Thoracic aorta (tissue), 2 donors: ENCODE data around the gene SCAP. TPM values are rescaled to one million over a fixed set of nuclear protein-coding genes. Genes with fewer than 3 reads are reported as not detected.

Experiments
- ATAC-seq: fragments of 150-250 bp; one replicate; pipeline ENCODE4 v1.8.0; 2017; ENCODE audit warnings: low read depth; ENCODE audit not compliant: insufficient number of reproducible peaks, low FRiP score
- DNase-seq: peaks from one replicate; pipeline ENCODE4 v3.0.0-alpha.2; 2020; ENCODE audit warnings: low spot score
- H3K27ac ChIP-seq, 2 donors: fragments of 200-600 bp; sonication (generic); 1 replicate in 1 of 2; 2 replicates in 1 of 2; pipeline ENCODE4 v1.5.1; 2016; ENCODE audit warnings: mild to moderate bottlenecking in 2 of 2, moderate library complexity in 2 of 2
- H3K27me3 ChIP-seq: fragments of 200-600 bp; sonication (generic); replicated peaks from 2 replicates; pipeline ENCODE4 v1.6.0; 2016; ENCODE audit warnings: mild to moderate bottlenecking; ENCODE audit not compliant: insufficient read depth
- H3K36me3 ChIP-seq: fragments of 200-600 bp; sonication (generic); one replicate; pipeline ENCODE4 v1.5.1; 2016
- H3K4me1 ChIP-seq, 2 donors: fragments of 200-600 bp; sonication (generic); 1 replicate in 1 of 2; 2 replicates in 1 of 2; pipeline versions ENCODE4 v1.5.1 to v1.6.0; 2016; ENCODE audit warnings: low read depth in 2 of 2, mild to moderate bottlenecking in 1 of 2; ENCODE audit not compliant: control insufficient read depth in 1 of 2
- H3K4me3 ChIP-seq: fragments of 200-600 bp; sonication (generic); 2 replicates; pipeline ENCODE4 v1.5.1; 2016; ENCODE audit warnings: mild to moderate bottlenecking
- H3K9me3 ChIP-seq: fragments of 200-600 bp; sonication (generic); 2 replicates; pipeline ENCODE4 v1.5.1; 2016
- CTCF ChIP-seq: fragments of 200-600 bp; sonication (generic); IDR thresholded peaks from one replicate; pipeline ENCODE4 v1.5.1; 2019; ENCODE audit warnings: antibody characterized with exemption
- total RNA-seq, 2 donors: library from RNA; depleted of rRNA; stranded (reverse); fragments of >200 nt; gene quantifications; one replicate each; pipeline versions ENCODE4 v1.1.0 to v1.2.3, GENCODE V29; 2016

The SCAP gene
- total RNA-seq, 2 donors from 2014 or later: 80.0 to 106 TPM

- TF ChIP-seq CTCF: no peak
- Histone ChIP-seq H3K4me3 (no peak overlapping the region), H3K4me1 (peaks cover 6 to 24% of the 10 kb centered on the region in 2 donors), H3K27ac (no peak overlapping the region), H3K27me3 (no peaks in the 10 kb centered on the region), H3K9me3 (no peaks in the 10 kb centered on the region), H3K36me3 (peaks cover 59% of the 10 kb centered on the region)
- ATAC-seq (no peak), DNase-seq (no peak)
Measured at GRCh38 chr3:47406762-47407149, 69.0 kb downstream of the SCAP start.

- Histone ChIP-seq H3K36me3 (peaks cover 53% of the 10 kb centered on the region), H3K9me3 (no peaks in the 10 kb centered on the region), H3K4me1 (peaks cover 6 to 24% of the 10 kb centered on the region in 2 donors), H3K27ac (peak overlapping the region; percentile 55 to 72), H3K4me3 (no peak overlapping the region), H3K27me3 (no peaks in the 10 kb centered on the region)
- DNase-seq (no peak), ATAC-seq (no peak)
- no peak for TF ChIP-seq CTCF
Measured at GRCh38 chr3:47405820-47406761, 69.7 kb downstream of the SCAP start.

GRCh38 chr3:47404955-47405790 is 70.6 kb downstream of the SCAP start:
- DNase-seq: no peak
- Histone ChIP-seq H3K27me3 (no peaks in the 10 kb centered on the region), H3K4me3 (no peak overlapping the region), H3K9me3 (no peaks in the 10 kb centered on the region), H3K4me1 (peaks cover 6 to 24% of the 10 kb centered on the region in 2 donors), H3K36me3 (peaks cover 48% of the 10 kb centered on the region), H3K27ac (peak overlapping the region; percentile 55 to 72)
- no peak for TF ChIP-seq CTCF
- ATAC-seq: peak; percentile 26

GRCh38 chr3:47404431-47404876 is 71.3 kb downstream of the SCAP start:
- Histone ChIP-seq H3K27ac (peak overlapping the region; percentile 55 to 72), H3K36me3 (peaks cover 41% of the 10 kb centered on the region), H3K9me3 (no peaks in the 10 kb centered on the region), H3K27me3 (no peaks in the 10 kb centered on the region), H3K4me1 (peaks cover 6 to 24% of the 10 kb centered on the region in 2 donors), H3K4me3 (no peak overlapping the region)
- ATAC-seq (no peak), DNase-seq (no peak)
- no peak for TF ChIP-seq CTCF
